WTC11 (cell line): ENCODE data around the gene SMARCE1.

ENCODE experiments used
- ATF3 ChIP-seq: sonication (generic); formaldehyde crosslinking; conservative IDR thresholded peaks from 2 replicates; pipeline ENCODE4 v1.8.1; 2022; ENCODE audit warnings: mild to moderate bottlenecking, missing genetic modification reagents
- CREM ChIP-seq: sonication (generic); formaldehyde crosslinking; IDR thresholded peaks from 2 replicates; pipeline ENCODE4 v1.8.1; 2022; ENCODE audit warnings: mild to moderate bottlenecking, missing genetic modification reagents, moderate library complexity
- CTCF ChIP-seq: fragments of 200-600 bp; IDR thresholded peaks from 2 replicates; pipeline ENCODE4 v1.8.0; 2022; ENCODE audit warnings: antibody characterized with exemption
- FOXP1 ChIP-seq: sonication (generic); formaldehyde crosslinking; IDR thresholded peaks from 2 replicates; pipeline ENCODE4 v1.8.0; 2022; ENCODE audit warnings: missing genetic modification reagents, mild to moderate bottlenecking, moderate library complexity, borderline replicate concordance
- ZBTB21 ChIP-seq: sonication (generic); formaldehyde crosslinking; IDR thresholded peaks from 2 replicates; pipeline ENCODE4 v1.8.1; 2023; ENCODE audit warnings: mild to moderate bottlenecking, missing genetic modification reagents, borderline replicate concordance

GRCh38 chr17:40576113-40576740, 71.4 kb downstream of the SMARCE1 start:
- TF ChIP-seq CTCF (no peak), ATF3 (CRISPR knock-in tag) (no peak), FOXP1 (CRISPR knock-in tag) (no peak), CREM (no peak), ZBTB21 (CRISPR knock-in tag) (no peak)
